GM12873 (cell line): ENCODE measurements around the gene CHST13.

Experiments
- TF ChIP-seq, protein P1 (sequence below): IDR thresholded peaks from 2 replicates; pipeline ENCODE4 v1.5.1; 2012; ENCODE audit warnings: low read depth, mild to moderate bottlenecking, moderate library complexity, low read length, control low read depth; ENCODE audit not compliant: insufficient read depth; ENCODE audit errors: missing control alignments

Gene CHST13

DNA sequence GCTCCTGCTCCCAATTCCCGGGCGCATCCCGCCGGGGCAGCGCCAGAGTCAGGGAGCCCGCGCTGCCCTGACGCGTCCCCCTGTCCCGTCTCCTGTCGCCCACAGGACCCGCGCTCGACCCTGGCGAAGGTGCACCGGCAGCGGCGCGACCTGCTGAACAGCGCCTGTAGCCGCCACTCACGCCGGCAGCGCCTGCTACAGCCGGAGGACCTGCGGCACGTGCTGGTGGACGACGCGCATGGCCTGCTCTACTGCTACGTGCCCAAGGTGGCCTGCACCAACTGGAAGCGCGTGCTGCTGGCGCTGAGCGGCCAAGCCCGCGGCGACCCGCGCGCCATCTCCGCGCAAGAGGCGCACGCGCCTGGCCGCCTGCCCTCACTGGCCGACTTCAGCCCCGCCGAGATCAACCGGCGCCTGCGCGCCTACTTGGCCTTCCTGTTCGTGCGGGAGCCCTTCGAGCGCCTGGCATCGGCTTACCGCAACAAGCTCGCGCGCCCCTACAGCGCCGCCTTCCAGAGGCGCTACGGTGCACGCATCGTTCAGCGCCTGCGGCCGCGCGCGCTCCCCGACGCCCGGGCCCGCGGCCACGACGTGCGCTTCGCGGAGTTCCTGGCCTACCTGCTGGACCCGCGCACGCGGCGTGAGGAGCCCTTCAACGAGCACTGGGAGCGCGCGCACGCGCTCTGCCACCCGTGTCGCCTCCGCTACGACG, 17.8 kb downstream of the CHST13 start:
- TF ChIP-seq, protein P1, sequence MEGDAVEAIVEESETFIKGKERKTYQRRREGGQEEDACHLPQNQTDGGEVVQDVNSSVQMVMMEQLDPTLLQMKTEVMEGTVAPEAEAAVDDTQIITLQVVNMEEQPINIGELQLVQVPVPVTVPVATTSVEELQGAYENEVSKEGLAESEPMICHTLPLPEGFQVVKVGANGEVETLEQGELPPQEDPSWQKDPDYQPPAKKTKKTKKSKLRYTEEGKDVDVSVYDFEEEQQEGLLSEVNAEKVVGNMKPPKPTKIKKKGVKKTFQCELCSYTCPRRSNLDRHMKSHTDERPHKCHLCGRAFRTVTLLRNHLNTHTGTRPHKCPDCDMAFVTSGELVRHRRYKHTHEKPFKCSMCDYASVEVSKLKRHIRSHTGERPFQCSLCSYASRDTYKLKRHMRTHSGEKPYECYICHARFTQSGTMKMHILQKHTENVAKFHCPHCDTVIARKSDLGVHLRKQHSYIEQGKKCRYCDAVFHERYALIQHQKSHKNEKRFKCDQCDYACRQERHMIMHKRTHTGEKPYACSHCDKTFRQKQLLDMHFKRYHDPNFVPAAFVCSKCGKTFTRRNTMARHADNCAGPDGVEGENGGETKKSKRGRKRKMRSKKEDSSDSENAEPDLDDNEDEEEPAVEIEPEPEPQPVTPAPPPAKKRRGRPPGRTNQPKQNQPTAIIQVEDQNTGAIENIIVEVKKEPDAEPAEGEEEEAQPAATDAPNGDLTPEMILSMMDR, result no peak

DNA sequence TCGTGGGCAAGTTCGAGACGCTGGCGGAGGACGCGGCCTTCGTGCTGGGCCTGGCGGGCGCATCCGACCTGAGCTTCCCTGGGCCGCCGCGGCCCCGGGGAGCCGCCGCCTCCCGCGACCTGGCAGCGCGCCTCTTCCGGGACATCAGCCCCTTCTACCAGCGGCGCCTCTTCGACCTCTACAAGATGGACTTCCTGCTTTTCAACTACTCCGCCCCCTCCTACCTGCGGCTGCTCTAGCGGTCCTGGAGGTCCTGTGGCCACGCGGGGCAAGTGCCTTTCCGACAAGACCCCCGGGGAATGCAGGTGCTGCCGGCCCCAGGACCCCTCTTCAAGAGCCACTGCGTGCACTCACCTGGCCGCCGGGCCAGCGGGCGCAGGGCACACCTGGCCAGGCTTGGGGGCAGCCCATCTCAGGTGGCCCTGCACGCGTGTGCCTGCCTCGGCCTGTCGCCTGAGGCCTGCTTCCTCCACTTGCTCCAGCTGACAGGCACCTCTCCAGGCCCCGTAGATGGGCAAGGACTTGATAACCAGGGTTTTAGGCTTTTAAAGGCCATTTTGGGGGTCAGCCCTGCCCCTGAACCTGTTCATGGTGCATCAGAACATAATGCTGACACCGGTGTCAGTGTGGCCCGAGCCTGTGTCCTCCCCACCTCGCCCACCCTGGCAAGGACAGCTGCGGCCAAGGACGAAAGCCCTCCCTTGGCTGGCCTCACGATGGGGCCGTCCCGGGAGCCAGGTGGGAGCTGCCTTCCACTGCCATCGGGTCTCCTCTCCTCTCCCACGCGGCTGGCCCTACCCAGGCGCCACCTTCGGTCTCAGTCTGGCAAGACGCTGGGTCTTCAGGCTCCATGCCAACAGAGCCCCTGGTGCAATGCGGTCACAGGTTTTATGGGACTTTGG, 18.6 kb downstream of the CHST13 start:
- TF ChIP-seq, protein P1, result no peak

GRCh38 chr3:126543457-126544061, 19.6 kb downstream of the CHST13 start:
- TF ChIP-seq, protein P1, result no peak

DNA sequence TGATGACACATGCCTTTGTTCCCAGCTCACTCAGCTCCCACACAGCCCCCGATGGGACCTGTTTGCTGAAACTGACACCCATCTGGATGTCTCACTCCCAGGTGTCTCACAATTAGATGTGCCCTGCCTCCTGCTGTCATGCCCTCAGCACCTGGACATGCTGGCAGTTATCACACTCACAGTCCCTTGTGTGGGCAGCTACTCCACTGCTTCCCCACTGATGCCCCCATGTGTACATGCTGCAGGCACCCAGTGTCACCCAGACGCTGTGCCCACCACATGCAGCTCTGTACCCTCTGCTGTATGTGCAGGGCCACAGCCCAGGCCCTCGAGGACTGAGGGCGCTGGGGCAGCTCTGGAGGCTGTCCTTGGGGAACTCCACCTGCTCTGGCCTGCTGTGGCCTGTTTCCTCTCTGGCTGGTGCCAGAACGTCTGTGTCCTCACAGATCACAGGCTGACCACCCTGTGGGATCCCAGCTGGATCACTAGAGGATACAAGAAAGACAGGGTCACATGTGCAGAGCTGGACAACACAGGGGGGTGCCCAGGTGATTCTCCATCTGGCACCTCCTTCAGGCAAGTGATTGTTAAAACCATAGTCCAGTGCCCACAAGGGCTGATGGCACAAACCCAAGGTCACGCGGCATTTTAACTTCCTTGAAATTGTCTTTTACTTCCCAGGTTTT, 20.8 kb downstream of the CHST13 start:
- TF ChIP-seq, protein P1, result no peak

GRCh38 chr3:126545544-126545943, 21.6 kb downstream of the CHST13 start:
- TF ChIP-seq, protein P1, result no peak

DNA sequence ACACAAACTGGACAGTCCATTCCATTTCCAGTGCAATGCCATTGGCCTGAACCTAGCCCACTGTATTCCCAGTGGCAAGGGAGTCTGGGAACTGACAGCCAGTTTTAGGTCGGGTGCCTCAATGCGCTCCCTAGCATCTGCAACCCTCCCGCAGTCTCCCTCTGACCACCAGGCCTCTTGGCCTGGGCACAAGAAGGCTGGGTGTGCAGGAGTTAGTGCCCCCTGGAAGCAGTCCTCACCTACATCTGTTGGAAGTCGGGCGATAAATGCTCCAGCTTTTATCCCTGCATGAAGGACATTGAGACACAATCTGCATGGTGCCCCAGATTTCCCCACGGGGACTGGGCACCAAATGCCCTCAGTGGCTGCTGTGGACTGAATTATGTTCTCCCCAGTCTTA, 22.1 kb downstream of the CHST13 start:
- TF ChIP-seq, protein P1, result no peak

DNA sequence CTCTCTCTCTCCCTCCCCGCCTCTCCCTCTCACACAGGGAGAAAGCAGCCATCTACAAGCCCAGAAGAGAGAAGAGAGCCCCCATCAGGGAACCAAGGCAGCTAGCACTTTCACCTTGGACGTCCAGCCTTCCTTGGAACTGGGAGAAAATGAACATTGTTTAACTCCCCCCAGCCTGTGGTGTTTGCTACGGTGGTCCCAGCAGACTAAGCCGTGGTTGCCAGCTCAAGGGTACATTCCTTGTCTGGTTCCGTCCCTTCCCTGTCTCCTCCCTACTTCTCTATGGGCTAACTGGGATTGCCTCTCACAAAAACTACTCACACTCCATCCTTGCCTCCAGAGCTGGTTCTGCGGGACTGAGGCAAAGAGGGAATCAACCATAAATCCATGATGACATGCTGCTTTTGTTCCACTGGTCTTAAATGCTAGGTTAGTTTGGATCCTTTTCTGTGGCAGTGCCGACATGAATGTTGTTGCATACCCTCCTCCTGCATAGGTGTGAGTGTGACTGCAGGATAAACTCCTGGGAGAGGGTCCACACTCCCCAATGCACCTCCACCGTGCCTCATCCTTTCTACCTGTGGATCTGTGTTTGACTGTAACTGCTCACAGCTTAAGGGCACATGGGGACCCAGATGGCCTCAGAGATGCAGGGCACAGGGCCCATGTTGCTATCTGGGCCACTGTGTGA, 22.7 kb downstream of the CHST13 start:
- TF ChIP-seq, protein P1, result no peak
